K562 (cell line): ENCODE data around the gene MYCBP2. TPM values are rescaled to one million over a fixed set of nuclear protein-coding genes. Genes with fewer than 3 reads are reported as not detected.

Experiments
- ATAC-seq: fragments of 200-7000 bp; cut with Tn5 transposase; 3 replicates; pipeline ENCODE4 v1.9.1; 2020; ENCODE audit warnings: moderate library complexity
- BruUV-seq: library from RNA; stranded (reverse); fragments of 400-500 nt; replicated peaks from 2 replicates; lab custom pipeline; 2021; lab: Mats Ljungman, UMichigan
- CTCF ChIA-PET: fragments of 300-600 bp; formaldehyde crosslinking; extraction: SDS; loops from one replicate; lab custom pipeline; 2021; ENCODE audit warnings: low intra/inter-chr PET ratio; lab: Yijun Ruan, JAX
- POLR2A ChIA-PET: fragments of 300-600, 350-650 bp; sonication (Branson Sonifier 250); formaldehyde crosslinking; extraction: SDS; loops from one replicate; lab custom pipeline; 2021; ENCODE audit warnings: antibody characterized with exemption, inconsistent platforms; lab: Yijun Ruan, JAX
- DNase-seq, 4 experiments: peaks; one replicate each; pipeline versions ENCODE4 v3.0.0 to v3.0.0-alpha.2; 2011 to 2018; ENCODE audit warnings: low spot score in 3 of 4, mixed read lengths in 3 of 4; ENCODE audit errors: extremely low read depth in 1 of 4
- FAIRE-seq: peaks from 2 replicates; lab custom pipeline; 2011; peaks lifted over from hg19 to GRCh38; lab: Jason Lieb, UNC
- H2AFZ ChIP-seq: 2 replicates; pipeline ENCODE4 v1.6.0; 2011; ENCODE audit warnings: low read depth, low read length, control low read depth, inconsistent platforms
- H3K27ac ChIP-seq: fragments of 200-600 bp; 3 replicates; pipeline ENCODE4 v1.8.0; 2011; ENCODE audit warnings: low read depth, mild to moderate bottlenecking, control low read depth, inconsistent platforms, low read length, moderate library complexity, mixed read lengths; ENCODE audit errors: extremely low read depth
- H3K27me3 ChIP-seq, 2 experiments: fragments of 300-600 bp in 1 of 2; 2 replicates in 1 of 2; 3 replicates in 1 of 2; pipeline versions ENCODE4 v1.6.0 to v1.8.0; 2011; ENCODE audit warnings: inconsistent platforms in 2 of 2, low read length in 2 of 2, mild to moderate bottlenecking in 1 of 2, mixed read lengths in 1 of 2, moderate library complexity in 1 of 2; ENCODE audit not compliant: control insufficient read depth in 2 of 2, insufficient read depth in 2 of 2
- H3K36me3 ChIP-seq: fragments of 300-600 bp; 3 replicates; pipeline ENCODE4 v1.8.0; 2011; ENCODE audit warnings: mild to moderate bottlenecking, low read length, inconsistent platforms; ENCODE audit not compliant: control insufficient read depth, insufficient read depth
- H3K4me1 ChIP-seq, 2 experiments: fragments of 200-600 bp in 1 of 2; replicated peaks in 1 of 2; 2 replicates in 1 of 2; 3 replicates in 1 of 2; pipeline versions ENCODE4 v1.5.1 to v1.8.0; 2011; ENCODE audit warnings: inconsistent platforms in 2 of 2, low read length in 2 of 2, mild to moderate bottlenecking in 1 of 2, mixed read lengths in 1 of 2, moderate library complexity in 1 of 2; ENCODE audit not compliant: control insufficient read depth in 2 of 2, insufficient read depth in 2 of 2
- H3K4me2 ChIP-seq: 2 replicates; pipeline ENCODE4 v1.6.1; 2011; ENCODE audit warnings: low read length, control low read depth, inconsistent platforms, mixed read lengths; ENCODE audit not compliant: insufficient read depth
- H3K4me3 ChIP-seq: fragments of 200-600 bp; sonication (generic), shearing (Covaris generic); 2 replicates; pipeline ENCODE4 v1.5.1; 2016; ENCODE audit warnings: control low read depth, inconsistent platforms
- H3K79me2 ChIP-seq: fragments of 200-600 bp; 3 replicates; pipeline ENCODE4 v1.8.0; 2011; ENCODE audit warnings: low read length, inconsistent platforms; ENCODE audit not compliant: control insufficient read depth, insufficient read depth
- H3K9ac ChIP-seq, 2 experiments: 2 replicates each; pipeline versions ENCODE4 v1.6.0 to v1.6.1; 2011; ENCODE audit warnings: low read depth in 2 of 2, low read length in 2 of 2, control low read depth in 1 of 2, inconsistent platforms in 1 of 2, mild to moderate bottlenecking in 1 of 2, mixed read lengths in 1 of 2; ENCODE audit not compliant: insufficient read depth in 1 of 2
- H3K9me1 ChIP-seq: one replicate; pipeline ENCODE4 v1.6.0; 2011; ENCODE audit warnings: inconsistent platforms, mild to moderate bottlenecking, low read length, moderate library complexity; ENCODE audit not compliant: control insufficient read depth, insufficient read depth
- H3K9me3 ChIP-seq: replicated peaks from 2 replicates; pipeline ENCODE4 v1.5.1; 2011; ENCODE audit warnings: low read depth, low read length, inconsistent platforms; ENCODE audit not compliant: control insufficient read depth, insufficient read depth
- H4K20me1 ChIP-seq: replicated peaks from 2 replicates; pipeline ENCODE4 v1.6.1; 2011; ENCODE audit warnings: low read length, inconsistent platforms, mixed read lengths; ENCODE audit not compliant: control insufficient read depth, insufficient read depth
- ASH1L ChIP-seq: fragments of 450-650 bp; IDR thresholded peaks from 2 replicates; pipeline ENCODE4 v1.6.1; 2018; ENCODE audit warnings: borderline replicate concordance, mild to moderate bottlenecking, low read depth; ENCODE audit not compliant: partially characterized antibody
- DIDO1 ChIP-seq: fragments of 450-650 bp; IDR thresholded peaks from 2 replicates; pipeline ENCODE4 v1.6.1; 2016; ENCODE audit warnings: low read depth, missing biosample characterization, missing genetic modification characterization
- HCFC1 ChIP-seq: IDR thresholded peaks from 2 replicates; pipeline ENCODE4 v1.6.1; 2012; ENCODE audit warnings: low read depth, low read length, improper control_type of control experiment
- KDM4B ChIP-seq, 2 experiments: fragments of 450-650 bp in 1 of 2; sonication (generic) in 1 of 2; IDR thresholded peaks; 2 replicates each; pipeline ENCODE4 v1.6.1; 2016 to 2017; ENCODE audit warnings: borderline replicate concordance in 2 of 2, antibody characterized with exemption in 1 of 2, low read depth in 1 of 2, mild to moderate bottlenecking in 1 of 2
- RNF2 ChIP-seq: sonication (generic); IDR thresholded peaks from 2 replicates; pipeline ENCODE4 v1.6.1; 2016
- STAG1 ChIP-seq: sonication (generic); formaldehyde crosslinking; IDR thresholded peaks from 2 replicates; pipeline ENCODE4 v1.5.0; 2020; ENCODE audit warnings: missing genetic modification reagents, borderline replicate concordance
- WGBS: fragments of 100-300 bp; shearing (Covaris generic); methylation state at CpG from one replicate; pipeline ENCODE4 v1.1.6; 2016; ENCODE audit warnings: low coverage, mixed read lengths; ENCODE audit not compliant: insufficient coverage; ENCODE audit errors: missing lambda C conversion rate; 5-methylcytosine and 5-hydroxymethylcytosine counted together
- in situ Hi-C: fragments of 300-500 bp; cut with MboI; formaldehyde crosslinking; loops from 4 replicates; pipeline ENCODE4 v1.15.0; 2018; ENCODE audit warnings: inconsistent platforms, mixed read lengths
- intact Hi-C: fragments of 100-400 bp; cut with micrococcal nuclease; formaldehyde crosslinking; loops from 2 replicates; pipeline ENCODE4 v1.14.2; 2022
- polyA plus RNA-seq, 8 experiments: library from polyadenylated mRNA; depleted of rRNA in 4 of 8; stranded (reverse) in 5 of 8; unstranded in 3 of 8; fragments of >200 nt; fragmentation: Nextera tagmentation in 2 of 8; fragmentation: Illumina TruSeq in 1 of 8; extraction: Ambion mirVana in 2 of 8; extraction: Trizol in 1 of 8; gene quantifications; 2 replicates each; pipeline versions ENCODE4 v1.2.1 to v1.2.3, GENCODE V29; 2011 to 2014; ENCODE audit warnings: inconsistent platforms in 1 of 8, missing spikeins in 1 of 8
- total RNA-seq, 7 experiments: library from RNA; depleted of rRNA in 6 of 7; stranded (reverse); fragments of >200 nt in 6 of 7; fragmentation: Illumina TruSeq in 2 of 7; extraction: Trizol in 2 of 7; gene quantifications; 2 replicates each; pipeline versions ENCODE4 v1.2.1 to v1.2.3, GENCODE V29; 2011 to 2021; ENCODE audit warnings: low replicate concordance in 1 of 7
- TF ChIP-seq, protein P1 (sequence below): IDR thresholded peaks from 3 replicates; pipeline ENCODE4 v1.6.1; 2011; ENCODE audit warnings: borderline replicate concordance, mild to moderate bottlenecking; ENCODE audit not compliant: insufficient read length, insufficient read depth

Gene MYCBP2
- total and polyA plus RNA-seq, 9 of the 15 experiments (the other 6 are each of a cell fraction or from before 2014, with no cell fraction given) = 13.2 to 47.2 (median 28.9) TPM

DNA sequence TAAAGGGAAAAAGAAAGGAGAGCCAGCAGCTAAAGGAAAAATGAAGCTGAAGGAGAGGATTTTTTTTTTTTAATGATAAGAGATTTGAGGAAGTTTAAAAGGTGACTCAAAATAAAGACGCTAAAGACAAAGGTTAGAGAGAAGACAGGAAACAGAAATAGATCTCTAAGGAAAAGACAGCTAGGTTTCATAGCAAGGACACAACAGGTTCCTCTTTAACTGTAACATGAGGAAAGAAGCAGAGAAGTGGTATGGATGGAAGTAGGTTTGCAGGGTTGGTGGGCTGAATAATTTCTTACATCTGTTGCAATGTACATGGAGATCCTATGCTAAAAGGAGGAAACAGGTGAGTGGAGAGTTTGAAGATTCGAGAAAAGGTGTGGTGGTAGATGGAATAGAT, 107.5 kb downstream of the MYCBP2 start:
- H3K79me2 ChIP-seq = no peaks in the 10 kb centered on the region
- peaks cover 15% of the 10 kb centered on the region; the same call in 2 of the 3 replicates for H3K36me3 ChIP-seq
- no peak overlapping the region for H2AFZ ChIP-seq
- no peak overlapping the region for H3K27ac ChIP-seq
- H3K27me3 ChIP-seq = no peaks in the 10 kb centered on the region
- DNase-seq (no peak), FAIRE-seq (no peak), ATAC-seq (no peak)
- in situ Hi-C loops = no loop called here
- no peak overlapping the region for H3K4me2 ChIP-seq
- WGBS = 50% methylated on average over 2 of the region's 2 CpGs
- H3K4me3 ChIP-seq = no peak overlapping the region
- ChIA-PET POLR2A (interaction anchor here (0.6 kb wide), 1 partner anchor 171 kb away, joined by 3 read pairs; no protein-coding TSS in a partner anchor), CTCF (no interaction called here)
- TF ChIP-seq DIDO1 (tag) (no peak), KDM4B (IDR thresholded peaks at IDR 0.05; ENCODE audit: borderline replicate concordance in 2 of 2, low read depth in 1 of 2) (no peak), STAG1 (no peak)
- H3K4me1 ChIP-seq = no peaks in the 10 kb centered on the region
- no peaks in the 10 kb centered on the region for H4K20me1 ChIP-seq
- no peaks in the 10 kb centered on the region for H3K9me3 ChIP-seq
- no TSS peak for BruUV-seq
- intact Hi-C loops = no loop called here
- H3K9me1 ChIP-seq = no peaks in the 10 kb centered on the region
- H3K9ac ChIP-seq = no peak overlapping the region

DNA sequence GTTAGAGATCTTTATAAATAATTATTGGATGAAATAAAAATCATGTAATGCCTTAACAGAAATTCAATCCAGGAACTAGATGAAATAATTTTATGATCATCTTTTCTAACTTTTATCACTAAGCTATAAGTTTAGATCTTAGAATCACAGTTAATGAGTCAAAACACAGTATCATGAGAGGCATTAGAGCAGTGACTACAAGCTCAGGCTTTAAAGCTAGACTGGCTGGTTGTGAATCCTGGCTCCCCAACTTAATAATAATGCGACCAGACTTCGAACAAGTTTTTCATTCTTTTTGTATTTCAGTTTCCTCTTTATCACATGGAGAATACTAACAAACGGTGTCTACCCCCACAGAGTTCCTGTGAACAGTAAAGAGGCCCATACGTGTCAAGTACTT, 108.6 kb downstream of the MYCBP2 start:
- BruUV-seq = no TSS peak
- no peaks in the 10 kb centered on the region for H3K27me3 ChIP-seq
- H3K4me2 ChIP-seq = no peak overlapping the region
- DNase-seq (no peak), FAIRE-seq (no peak), ATAC-seq (no peak)
- H3K36me3 ChIP-seq = peaks cover 19% of the 10 kb centered on the region; the same call in 2 of the 3 replicates
- CTCF ChIA-PET = no interaction called here
- intact Hi-C loops (no loop called here), in situ Hi-C loops (no loop called here)
- no peak for TF ChIP-seq ASH1L
- TF ChIP-seq, protein P1, sequence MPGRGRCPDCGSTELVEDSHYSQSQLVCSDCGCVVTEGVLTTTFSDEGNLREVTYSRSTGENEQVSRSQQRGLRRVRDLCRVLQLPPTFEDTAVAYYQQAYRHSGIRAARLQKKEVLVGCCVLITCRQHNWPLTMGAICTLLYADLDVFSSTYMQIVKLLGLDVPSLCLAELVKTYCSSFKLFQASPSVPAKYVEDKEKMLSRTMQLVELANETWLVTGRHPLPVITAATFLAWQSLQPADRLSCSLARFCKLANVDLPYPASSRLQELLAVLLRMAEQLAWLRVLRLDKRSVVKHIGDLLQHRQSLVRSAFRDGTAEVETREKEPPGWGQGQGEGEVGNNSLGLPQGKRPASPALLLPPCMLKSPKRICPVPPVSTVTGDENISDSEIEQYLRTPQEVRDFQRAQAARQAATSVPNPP = no peak
- TF ChIP-seq HCFC1 = no peak
- no peak for TF ChIP-seq RNF2
- H3K4me1 ChIP-seq = no peaks in the 10 kb centered on the region
- H3K4me3 ChIP-seq = no peak overlapping the region
- H3K79me2 ChIP-seq = no peaks in the 10 kb centered on the region
- POLR2A ChIA-PET = no interaction called here
- no peak overlapping the region for H3K9ac ChIP-seq
- H3K9me1 ChIP-seq = no peaks in the 10 kb centered on the region
- H3K9me3 ChIP-seq = no peaks in the 10 kb centered on the region
- H2AFZ ChIP-seq = no peak overlapping the region
- H4K20me1 ChIP-seq = no peaks in the 10 kb centered on the region
- WGBS = 82% methylated on average over 4 of the region's 4 CpGs
- H3K27ac ChIP-seq = no peak overlapping the region
